K562 (cell line): Measurements from ENCODE around the gene NECTIN1. TPM values are rescaled to one million over a fixed set of nuclear protein-coding genes. Genes with fewer than 3 reads are reported as not detected.

Experiments used
- ATAC-seq: fragments of 200-7000 bp; cut with Tn5 transposase; 3 replicates; pipeline ENCODE4 v1.9.1; 2020; ENCODE audit warnings: moderate library complexity
- BruUV-seq: library from RNA; stranded (reverse); fragments of 400-500 nt; replicated peaks from 2 replicates; lab custom pipeline; 2021; lab: Mats Ljungman, UMichigan
- CTCF ChIA-PET: fragments of 300-600 bp; formaldehyde crosslinking; extraction: SDS; loops from one replicate; lab custom pipeline; 2021; ENCODE audit warnings: low intra/inter-chr PET ratio; lab: Yijun Ruan, JAX
- POLR2A ChIA-PET: fragments of 300-600, 350-650 bp; sonication (Branson Sonifier 250); formaldehyde crosslinking; extraction: SDS; loops from one replicate; lab custom pipeline; 2021; ENCODE audit warnings: antibody characterized with exemption, inconsistent platforms; lab: Yijun Ruan, JAX
- DNase-seq, 4 experiments: peaks; one replicate each; pipeline versions ENCODE4 v3.0.0 to v3.0.0-alpha.2; 2011 to 2018; ENCODE audit warnings: low spot score in 3 of 4, mixed read lengths in 3 of 4; ENCODE audit errors: extremely low read depth in 1 of 4
- FAIRE-seq: peaks from 2 replicates; lab custom pipeline; 2011; peaks lifted over from hg19 to GRCh38; lab: Jason Lieb, UNC
- H2AFZ ChIP-seq: 2 replicates; pipeline ENCODE4 v1.6.0; 2011; ENCODE audit warnings: low read depth, low read length, control low read depth, inconsistent platforms
- H3K27ac ChIP-seq: fragments of 200-600 bp; 3 replicates; pipeline ENCODE4 v1.8.0; 2011; ENCODE audit warnings: low read depth, mild to moderate bottlenecking, control low read depth, inconsistent platforms, low read length, moderate library complexity, mixed read lengths; ENCODE audit errors: extremely low read depth
- H3K27me3 ChIP-seq, 2 experiments: fragments of 300-600 bp in 1 of 2; 2 replicates in 1 of 2; 3 replicates in 1 of 2; pipeline versions ENCODE4 v1.6.0 to v1.8.0; 2011; ENCODE audit warnings: inconsistent platforms in 2 of 2, low read length in 2 of 2, mild to moderate bottlenecking in 1 of 2, mixed read lengths in 1 of 2, moderate library complexity in 1 of 2; ENCODE audit not compliant: control insufficient read depth in 2 of 2, insufficient read depth in 2 of 2
- H3K36me3 ChIP-seq: fragments of 300-600 bp; 3 replicates; pipeline ENCODE4 v1.8.0; 2011; ENCODE audit warnings: mild to moderate bottlenecking, low read length, inconsistent platforms; ENCODE audit not compliant: control insufficient read depth, insufficient read depth
- H3K4me1 ChIP-seq, 2 experiments: fragments of 200-600 bp in 1 of 2; replicated peaks in 1 of 2; 2 replicates in 1 of 2; 3 replicates in 1 of 2; pipeline versions ENCODE4 v1.5.1 to v1.8.0; 2011; ENCODE audit warnings: inconsistent platforms in 2 of 2, low read length in 2 of 2, mild to moderate bottlenecking in 1 of 2, mixed read lengths in 1 of 2, moderate library complexity in 1 of 2; ENCODE audit not compliant: control insufficient read depth in 2 of 2, insufficient read depth in 2 of 2
- H3K4me2 ChIP-seq: 2 replicates; pipeline ENCODE4 v1.6.1; 2011; ENCODE audit warnings: low read length, control low read depth, inconsistent platforms, mixed read lengths; ENCODE audit not compliant: insufficient read depth
- H3K4me3 ChIP-seq: fragments of 200-600 bp; sonication (generic), shearing (Covaris generic); 2 replicates; pipeline ENCODE4 v1.5.1; 2016; ENCODE audit warnings: control low read depth, inconsistent platforms
- H3K79me2 ChIP-seq: fragments of 200-600 bp; 3 replicates; pipeline ENCODE4 v1.8.0; 2011; ENCODE audit warnings: low read length, inconsistent platforms; ENCODE audit not compliant: control insufficient read depth, insufficient read depth
- H3K9ac ChIP-seq, 2 experiments: 2 replicates each; pipeline versions ENCODE4 v1.6.0 to v1.6.1; 2011; ENCODE audit warnings: low read depth in 2 of 2, low read length in 2 of 2, control low read depth in 1 of 2, inconsistent platforms in 1 of 2, mild to moderate bottlenecking in 1 of 2, mixed read lengths in 1 of 2; ENCODE audit not compliant: insufficient read depth in 1 of 2
- H3K9me1 ChIP-seq: one replicate; pipeline ENCODE4 v1.6.0; 2011; ENCODE audit warnings: inconsistent platforms, mild to moderate bottlenecking, low read length, moderate library complexity; ENCODE audit not compliant: control insufficient read depth, insufficient read depth
- H3K9me3 ChIP-seq: replicated peaks from 2 replicates; pipeline ENCODE4 v1.5.1; 2011; ENCODE audit warnings: low read depth, low read length, inconsistent platforms; ENCODE audit not compliant: control insufficient read depth, insufficient read depth
- H4K20me1 ChIP-seq: replicated peaks from 2 replicates; pipeline ENCODE4 v1.6.1; 2011; ENCODE audit warnings: low read length, inconsistent platforms, mixed read lengths; ENCODE audit not compliant: control insufficient read depth, insufficient read depth
- DIDO1 ChIP-seq: fragments of 450-650 bp; IDR thresholded peaks from 2 replicates; pipeline ENCODE4 v1.6.1; 2016; ENCODE audit warnings: low read depth, missing biosample characterization, missing genetic modification characterization
- RFX1 ChIP-seq: fragments of 450-650 bp; IDR thresholded peaks from 2 replicates; pipeline ENCODE4 v1.6.1; 2016; ENCODE audit warnings: mild to moderate bottlenecking, moderate library complexity
- RNF2 ChIP-seq: sonication (generic); IDR thresholded peaks from 2 replicates; pipeline ENCODE4 v1.6.1; 2016
- RUNX1 ChIP-seq: sonication (generic); IDR thresholded peaks from 2 replicates; pipeline ENCODE4 v1.6.1; 2016; ENCODE audit warnings: antibody characterized with exemption, low read depth
- WGBS: fragments of 100-300 bp; shearing (Covaris generic); methylation state at CpG from one replicate; pipeline ENCODE4 v1.1.6; 2016; ENCODE audit warnings: low coverage, mixed read lengths; ENCODE audit not compliant: insufficient coverage; ENCODE audit errors: missing lambda C conversion rate; 5-methylcytosine and 5-hydroxymethylcytosine counted together
- in situ Hi-C: fragments of 300-500 bp; cut with MboI; formaldehyde crosslinking; loops from 4 replicates; pipeline ENCODE4 v1.15.0; 2018; ENCODE audit warnings: inconsistent platforms, mixed read lengths
- intact Hi-C: fragments of 100-400 bp; cut with micrococcal nuclease; formaldehyde crosslinking; loops from 2 replicates; pipeline ENCODE4 v1.14.2; 2022
- polyA plus RNA-seq, 8 experiments: library from polyadenylated mRNA; depleted of rRNA in 4 of 8; stranded (reverse) in 5 of 8; unstranded in 3 of 8; fragments of >200 nt; fragmentation: Nextera tagmentation in 2 of 8; fragmentation: Illumina TruSeq in 1 of 8; extraction: Ambion mirVana in 2 of 8; extraction: Trizol in 1 of 8; gene quantifications; 2 replicates each; pipeline versions ENCODE4 v1.2.1 to v1.2.3, GENCODE V29; 2011 to 2014; ENCODE audit warnings: inconsistent platforms in 1 of 8, missing spikeins in 1 of 8
- total RNA-seq, 7 experiments: library from RNA; depleted of rRNA in 6 of 7; stranded (reverse); fragments of >200 nt in 6 of 7; fragmentation: Illumina TruSeq in 2 of 7; extraction: Trizol in 2 of 7; gene quantifications; 2 replicates each; pipeline versions ENCODE4 v1.2.1 to v1.2.3, GENCODE V29; 2011 to 2021; ENCODE audit warnings: low replicate concordance in 1 of 7

NECTIN1 gene
- total and polyA plus RNA-seq, 9 of the 15 experiments (the other 6 are each of a cell fraction or from before 2014, with no cell fraction given) = 0.09 to 0.53 (median 0.23) TPM; not detected in 2

DNA sequence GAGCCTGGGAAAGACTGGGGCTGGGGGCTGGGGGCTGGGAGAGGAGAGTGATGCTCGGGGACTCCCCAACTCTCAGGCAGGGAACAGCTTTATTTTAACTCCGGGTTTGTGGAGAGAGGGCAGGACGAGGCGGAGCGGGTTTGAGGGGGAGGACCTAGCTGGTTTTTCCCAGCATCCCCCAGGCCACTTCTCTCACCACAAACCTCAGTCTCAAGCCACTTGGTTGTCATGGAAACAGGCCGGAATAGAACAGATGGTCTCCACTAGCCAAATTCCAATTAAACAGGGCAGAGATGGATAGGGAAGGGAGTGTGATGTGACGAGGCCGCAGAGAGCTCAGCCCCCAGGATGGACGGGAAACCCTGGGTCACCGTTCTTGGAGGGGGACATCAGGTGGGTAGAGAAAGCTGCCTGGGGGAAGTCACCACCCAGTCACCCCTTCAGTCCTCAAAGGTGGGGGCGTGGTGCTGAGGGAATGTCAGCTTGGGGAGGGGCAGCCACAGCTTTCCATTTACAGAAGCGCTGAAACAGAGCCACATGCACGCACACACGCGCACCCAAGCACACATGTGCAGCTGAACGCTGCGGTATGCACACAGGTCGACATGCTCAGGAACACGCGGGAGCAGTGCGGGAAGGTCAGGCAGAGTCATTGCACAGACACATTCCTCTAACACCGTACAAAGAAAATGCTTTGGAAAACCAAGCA, 19.2 kb downstream of the NECTIN1 start:
- no peak overlapping the region for H3K9ac ChIP-seq
- no peak overlapping the region for H3K4me3 ChIP-seq
- no peaks in the 10 kb centered on the region for H3K79me2 ChIP-seq
- H3K4me1 ChIP-seq = no peaks in the 10 kb centered on the region
- no TSS peak for BruUV-seq
- no peaks in the 10 kb centered on the region for H3K9me1 ChIP-seq
- peak; percentile 46; the same call in 1 of the 3 replicates for ATAC-seq
- CTCF ChIA-PET = no interaction called here
- peaks cover 0 to 32% of the 10 kb centered on the region in 2 experiments; a peak in 4 of 5 replicates for H3K27me3 ChIP-seq
- no peaks in the 10 kb centered on the region for H3K9me3 ChIP-seq
- H3K36me3 ChIP-seq = no peaks in the 10 kb centered on the region
- H2AFZ ChIP-seq = no peak overlapping the region
- WGBS = 2% methylated on average over 20 of the region's 22 CpGs
- peak in 1 of 4 experiments; percentile 18 for DNase-seq
- no peak overlapping the region for H3K27ac ChIP-seq
- FAIRE-seq = no peak
- peaks cover 20% of the 10 kb centered on the region for H4K20me1 ChIP-seq
- POLR2A ChIA-PET = interaction anchor here (0.7 to 1.3 kb wide), 4 partner anchors 9 to 858 kb away, joined by 3 to 4 read pairs (median 3); no protein-coding TSS in a partner anchor
- H3K4me2 ChIP-seq = no peak overlapping the region
- in situ Hi-C loops = no loop called here
- TF ChIP-seq RFX1 (peak; percentile 87), RUNX1 (no peak)
- intact Hi-C loops = no loop called here

DNA sequence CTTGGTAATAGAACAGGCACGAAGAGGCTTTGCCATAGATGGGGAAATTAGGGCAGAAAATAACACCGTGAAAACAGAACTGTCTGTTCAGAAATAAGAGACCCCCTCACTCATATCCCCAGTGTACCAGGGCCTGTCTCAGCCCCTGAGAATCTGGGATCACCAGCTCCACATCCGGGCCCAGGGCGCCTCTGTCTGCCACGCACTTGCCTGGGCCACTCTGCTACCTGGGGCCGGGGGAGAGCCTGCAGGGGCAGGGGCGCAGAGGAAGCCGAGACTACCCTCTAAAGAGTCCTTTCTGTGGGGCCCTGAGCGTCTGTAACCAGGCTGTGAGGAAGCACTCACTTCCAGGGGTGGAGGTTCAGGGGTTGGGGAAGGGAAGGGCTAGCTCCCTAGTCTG, 19.8 kb downstream of the NECTIN1 start:
- H4K20me1 ChIP-seq = peaks cover 20% of the 10 kb centered on the region
- ATAC-seq (no peak), FAIRE-seq (no peak), DNase-seq (no peak)
- no peak overlapping the region for H3K4me2 ChIP-seq
- no peaks in the 10 kb centered on the region for H3K4me1 ChIP-seq
- in situ Hi-C loops = no loop called here
- POLR2A ChIA-PET = interaction anchor here (0.7 to 1.3 kb wide), 4 partner anchors 9 to 858 kb away, joined by 3 to 4 read pairs (median 3); no protein-coding TSS in a partner anchor
- H3K9ac ChIP-seq = no peak overlapping the region
- no peak overlapping the region for H2AFZ ChIP-seq
- intact Hi-C loops = no loop called here
- CTCF ChIA-PET = no interaction called here
- WGBS = 0% methylated on average over 8 of the region's 9 CpGs
- H3K4me3 ChIP-seq = no peak overlapping the region
- peaks cover 0 to 37% of the 10 kb centered on the region in 2 experiments; a peak in 4 of 5 replicates for H3K27me3 ChIP-seq
- no peaks in the 10 kb centered on the region for H3K79me2 ChIP-seq
- no TSS peak for BruUV-seq
- H3K9me1 ChIP-seq = no peaks in the 10 kb centered on the region
- H3K36me3 ChIP-seq = no peaks in the 10 kb centered on the region
- no peak overlapping the region for H3K27ac ChIP-seq
- H3K9me3 ChIP-seq = no peaks in the 10 kb centered on the region
- no peak for TF ChIP-seq DIDO1 (tag)
- no peak for TF ChIP-seq RNF2
